DMS153 (cell line): ENCODE data around the gene HS6ST3.

ENCODE experiments used
- DNase-seq: peaks from one replicate; lab custom pipeline; 2025; lab: John Stamatoyannopoulos, UW

The HS6ST3 gene

DNA sequence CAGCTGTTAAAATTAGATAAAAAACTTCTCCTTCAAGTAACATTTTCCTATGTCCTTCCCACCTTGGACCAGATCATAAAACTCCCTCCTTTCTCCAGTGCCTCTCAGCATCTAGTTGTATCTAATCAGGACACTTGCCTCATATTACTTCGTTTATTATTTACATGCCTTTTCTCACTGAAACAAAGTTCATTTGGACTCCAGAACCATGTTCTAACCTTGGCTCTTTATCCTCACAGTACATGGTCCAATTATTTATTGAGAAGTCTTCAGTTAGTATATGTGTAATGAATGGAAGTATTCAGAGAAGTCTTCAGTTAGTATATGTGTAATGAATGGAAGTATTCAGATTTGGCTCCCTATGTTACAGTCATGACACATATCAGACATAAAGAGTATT, 561.7 kb downstream of the HS6ST3 start:
- no peak for DNase-seq

GRCh38 chr13:96652506-96652905, 562.6 kb downstream of the HS6ST3 start:
- DNase-seq, result no peak

GRCh38 chr13:96661612-96662011, 571.7 kb downstream of the HS6ST3 start:
- DNase-seq, result no peak

- DNase-seq, result no peak
Measured at GRCh38 chr13:96662036-96662435, 572.1 kb downstream of the HS6ST3 start.

- DNase-seq, result no peak
Measured at GRCh38 chr13:96667294-96668018, 577.5 kb downstream of the HS6ST3 start.

GRCh38 chr13:96671073-96671472, 581.2 kb downstream of the HS6ST3 start:
- DNase-seq, result no peak

DNA sequence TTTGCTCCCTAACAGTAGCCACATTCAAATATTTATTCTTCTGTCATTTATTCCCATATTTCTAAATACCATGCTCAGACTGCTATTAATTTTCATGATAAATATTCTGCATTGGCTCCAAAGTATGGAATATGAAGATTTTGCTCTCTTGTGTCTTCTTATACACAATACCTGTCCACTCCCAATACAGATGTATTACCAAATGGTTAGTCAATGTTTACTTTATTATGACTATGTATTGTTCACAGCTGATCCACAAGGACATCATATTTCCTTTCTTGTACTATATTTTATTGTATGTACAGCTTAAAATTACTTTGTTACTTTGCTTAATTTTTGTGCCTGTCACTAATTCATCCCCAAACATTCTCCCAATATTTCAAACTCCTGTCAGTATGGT, 582.1 kb downstream of the HS6ST3 start:
- DNase-seq, result no peak

GRCh38 chr13:96673825-96674224, 583.9 kb downstream of the HS6ST3 start:
- DNase-seq, result no peak

DNA sequence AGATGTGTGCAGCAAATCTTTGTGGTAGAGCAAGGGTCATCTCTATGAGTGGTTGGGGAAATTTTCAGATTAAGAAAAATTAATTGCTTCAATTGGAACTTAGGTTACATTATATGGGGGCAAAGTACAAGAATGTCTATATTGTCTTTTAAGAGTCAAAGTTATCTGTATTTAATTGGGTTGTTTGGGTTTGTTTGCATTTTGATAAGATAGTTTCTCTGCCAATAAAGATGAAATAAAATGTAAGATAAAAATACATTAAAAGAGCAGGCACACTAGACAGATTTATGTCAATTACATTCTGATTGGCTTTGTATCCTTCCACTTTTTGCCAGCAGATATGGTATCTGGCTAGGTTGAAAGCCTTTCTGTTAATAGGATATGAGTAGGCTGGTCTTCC, 587.1 kb downstream of the HS6ST3 start:
- no peak for DNase-seq

GRCh38 chr13:96678801-96679200, 588.9 kb downstream of the HS6ST3 start:
- DNase-seq, result no peak

- no peak for DNase-seq
Measured at GRCh38 chr13:96680898-96681297, 591.0 kb downstream of the HS6ST3 start.

DNA sequence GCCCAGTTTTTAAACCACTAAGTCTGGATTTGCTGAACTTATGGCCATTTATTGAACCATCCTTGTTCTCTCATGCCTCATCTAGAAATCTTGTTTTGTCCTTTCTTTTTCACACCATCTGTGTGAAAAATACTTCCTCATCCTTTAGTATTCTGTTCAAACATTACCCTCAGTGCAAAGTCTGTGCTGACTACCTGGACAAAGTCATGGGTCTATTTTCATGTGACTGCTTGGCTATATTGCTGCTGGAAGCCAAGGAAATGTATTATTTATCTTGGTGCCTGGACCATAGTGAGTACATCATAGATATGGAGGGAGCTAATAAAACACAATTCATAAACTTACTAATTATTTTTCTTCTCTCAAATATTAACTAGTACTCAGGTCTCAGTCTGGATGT, 591.9 kb downstream of the HS6ST3 start:
- DNase-seq, result no peak

DNA sequence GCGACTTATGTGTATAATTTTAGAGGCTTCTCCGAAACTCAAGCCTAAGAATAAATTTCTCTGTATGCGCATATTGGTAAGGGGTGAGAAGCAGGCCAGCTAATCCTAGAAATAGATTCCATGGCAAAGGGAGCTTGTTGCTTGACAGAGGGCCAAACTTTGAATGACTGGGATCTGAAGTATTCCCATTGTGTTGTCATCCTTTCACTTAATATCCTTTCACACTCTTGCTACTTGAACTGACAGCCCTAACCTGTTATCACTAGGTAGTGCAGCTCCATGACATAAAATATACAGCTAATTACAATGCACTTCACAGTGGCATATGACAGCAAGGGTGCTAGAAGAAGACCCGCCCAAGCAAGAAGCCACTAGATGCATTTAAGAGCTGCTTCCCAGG, 594.6 kb downstream of the HS6ST3 start:
- DNase-seq, result no peak

DNA sequence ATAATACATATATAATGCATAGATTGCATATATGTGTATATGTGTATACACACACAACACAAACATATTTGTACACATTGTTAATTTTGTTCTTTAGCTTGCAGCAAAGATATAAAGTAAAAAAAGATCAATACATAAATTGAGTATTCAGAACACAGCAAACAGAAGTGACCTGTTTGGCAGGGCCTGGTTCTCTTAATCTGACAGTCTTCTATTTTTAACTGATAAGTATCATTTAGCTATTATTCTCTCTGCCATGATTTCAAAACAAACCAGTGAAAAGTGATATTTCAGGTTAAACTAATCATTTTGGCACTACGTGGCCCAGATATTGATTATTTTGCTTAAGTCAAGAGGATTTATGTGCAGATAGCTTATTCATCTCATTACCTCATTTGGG, 595.0 kb downstream of the HS6ST3 start:
- DNase-seq, result no peak

DNA sequence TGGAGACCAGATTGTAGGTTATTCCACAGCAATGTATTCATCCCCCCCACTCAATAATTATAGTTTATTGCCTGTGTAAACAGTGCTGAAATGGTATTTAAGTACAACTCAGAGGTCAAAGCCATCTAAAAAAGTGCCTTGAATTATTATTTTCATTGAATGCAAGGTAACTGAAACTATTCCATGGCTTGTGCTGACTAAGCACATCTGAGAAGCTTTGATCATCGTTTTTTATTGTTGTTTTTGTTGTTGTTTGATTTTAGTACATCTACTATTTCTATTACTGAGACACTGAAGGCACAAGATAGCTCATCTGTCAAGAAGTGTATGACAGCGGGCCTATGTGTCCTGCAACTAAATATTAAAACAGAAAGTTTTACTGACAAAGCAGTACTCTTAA, 596.4 kb downstream of the HS6ST3 start:
- no peak for DNase-seq

GRCh38 chr13:96687191-96687590, 597.3 kb downstream of the HS6ST3 start:
- DNase-seq, result no peak

GRCh38 chr13:96690998-96691397, 601.1 kb downstream of the HS6ST3 start:
- DNase-seq, result no peak

DNA sequence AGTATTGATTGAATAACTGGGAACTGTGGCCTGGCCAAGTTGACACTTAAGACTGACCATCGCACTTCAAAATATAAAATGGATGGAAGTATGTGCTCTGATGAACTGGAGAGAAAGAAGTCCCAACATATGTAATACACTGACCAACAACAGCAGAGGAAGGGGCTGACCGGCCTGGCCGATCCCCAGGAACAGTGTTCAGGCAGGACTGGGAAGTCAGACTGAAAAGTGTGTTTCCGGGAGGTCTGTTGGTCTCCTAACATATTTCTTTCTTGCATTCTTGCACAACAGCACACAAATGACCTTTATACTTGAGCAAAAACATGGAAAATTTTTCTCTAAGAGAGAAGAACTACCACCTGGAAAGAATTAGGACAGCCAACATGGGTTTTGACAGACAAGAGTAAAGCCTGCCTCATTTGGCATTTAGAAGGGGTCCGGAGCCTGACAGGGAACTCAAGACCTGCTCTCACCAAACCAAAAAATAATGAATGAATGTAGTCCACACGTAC, 606.5 kb downstream of the HS6ST3 start:
- DNase-seq, result no peak

- no peak for DNase-seq
Measured at GRCh38 chr13:96700657-96701056, 610.8 kb downstream of the HS6ST3 start.

- DNase-seq, result no peak
Measured at GRCh38 chr13:96707146-96707545, 617.2 kb downstream of the HS6ST3 start.

GRCh38 chr13:96710166-96710862, 620.4 kb downstream of the HS6ST3 start:
- DNase-seq, result no peak

GRCh38 chr13:96720446-96720845, 630.5 kb downstream of the HS6ST3 start:
- DNase-seq, result no peak

DNA sequence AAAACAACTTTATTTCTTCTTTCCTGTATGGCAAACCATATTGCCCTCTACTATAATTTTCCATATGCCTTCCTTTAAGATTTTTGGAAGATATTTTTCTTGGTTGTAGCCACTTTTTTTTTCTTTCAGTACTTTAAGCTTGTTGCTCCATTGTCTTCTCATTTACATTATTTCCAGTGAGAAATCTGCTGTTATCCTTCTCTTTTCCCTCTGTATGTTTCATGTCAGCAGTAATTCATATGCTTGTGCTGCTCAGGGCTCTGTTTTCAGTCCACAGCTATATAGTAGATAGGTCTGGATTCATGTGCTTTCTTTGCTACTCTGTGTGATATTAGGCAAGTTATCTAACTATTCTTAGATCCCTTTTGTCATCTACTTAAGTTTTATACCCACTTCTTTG, 636.7 kb downstream of the HS6ST3 start:
- DNase-seq, result no peak

- no peak for DNase-seq
Measured at GRCh38 chr13:96728463-96728862, 638.6 kb downstream of the HS6ST3 start.
